DMS53 treated with DMSO at 0.1 percent for 48 hours (cell line): Measurements from ENCODE around the gene ENTPD8.
"Not testable (repeated sequence)": the region's sequence is repeated elsewhere in the genome, so short reads cannot be mapped to it uniquely, and the experiment has no call there.

Source experiments
- DNase-seq: peaks from one replicate; lab custom pipeline; 2025; ENCODE audit not compliant: unreplicated experiment; lab: John Stamatoyannopoulos, UW

Gene ENTPD8

GRCh38 chr9:137459601-137460362 is 18.6 kb upstream of the ENTPD8 start:
- DNase-seq = no peak

- peak; percentile 81 for DNase-seq
Observed at GRCh38 chr9:137459152-137459600, 18.0 kb upstream of the ENTPD8 start, which contains the start of gene NSMF. TSS of gene NSMF (minus strand) at chr9:137459334. CDS start at chr9:137459102, 232 bp downstream.

- DNase-seq = no peak
Observed at GRCh38 chr9:137458194-137459151, 17.3 kb upstream of the ENTPD8 start.

- no peak for DNase-seq
Observed at GRCh38 chr9:137457406-137458193, 16.4 kb upstream of the ENTPD8 start.

GRCh38 chr9:137456864-137457405 is 15.8 kb upstream of the ENTPD8 start:
- DNase-seq = no peak

- no peak for DNase-seq
Observed at GRCh38 chr9:137456061-137456863, 15.1 kb upstream of the ENTPD8 start.

GRCh38 chr9:137455359-137455991 is 14.3 kb upstream of the ENTPD8 start:
- no peak for DNase-seq

- DNase-seq = no peak
Observed at GRCh38 chr9:137454597-137455358, 13.6 kb upstream of the ENTPD8 start.

- no peak for DNase-seq
Observed at GRCh38 chr9:137454145-137454596, 13.0 kb upstream of the ENTPD8 start.

GRCh38 chr9:137453643-137454081 is 12.5 kb upstream of the ENTPD8 start:
- no peak for DNase-seq

GRCh38 chr9:137452761-137453642 is 11.8 kb upstream of the ENTPD8 start:
- no peak for DNase-seq

- no peak for DNase-seq
Observed at GRCh38 chr9:137452006-137452760, 11.0 kb upstream of the ENTPD8 start.

GRCh38 chr9:137451264-137452005 is 10.3 kb upstream of the ENTPD8 start:
- not testable (repeated sequence) for DNase-seq

GRCh38 chr9:137450539-137451222 is 9.5 kb upstream of the ENTPD8 start:
- not testable (repeated sequence) for DNase-seq

- DNase-seq = no peak
Observed at GRCh38 chr9:137449931-137450538, 8.9 kb upstream of the ENTPD8 start.
